NK-92 (cell line): ENCODE results near the gene SEMA3F.

Source experiments
- DNase-seq: peaks from one replicate; lab custom pipeline; 2025; ENCODE audit not compliant: unreplicated experiment; lab: John Stamatoyannopoulos, UW

SEMA3F gene

DNA sequence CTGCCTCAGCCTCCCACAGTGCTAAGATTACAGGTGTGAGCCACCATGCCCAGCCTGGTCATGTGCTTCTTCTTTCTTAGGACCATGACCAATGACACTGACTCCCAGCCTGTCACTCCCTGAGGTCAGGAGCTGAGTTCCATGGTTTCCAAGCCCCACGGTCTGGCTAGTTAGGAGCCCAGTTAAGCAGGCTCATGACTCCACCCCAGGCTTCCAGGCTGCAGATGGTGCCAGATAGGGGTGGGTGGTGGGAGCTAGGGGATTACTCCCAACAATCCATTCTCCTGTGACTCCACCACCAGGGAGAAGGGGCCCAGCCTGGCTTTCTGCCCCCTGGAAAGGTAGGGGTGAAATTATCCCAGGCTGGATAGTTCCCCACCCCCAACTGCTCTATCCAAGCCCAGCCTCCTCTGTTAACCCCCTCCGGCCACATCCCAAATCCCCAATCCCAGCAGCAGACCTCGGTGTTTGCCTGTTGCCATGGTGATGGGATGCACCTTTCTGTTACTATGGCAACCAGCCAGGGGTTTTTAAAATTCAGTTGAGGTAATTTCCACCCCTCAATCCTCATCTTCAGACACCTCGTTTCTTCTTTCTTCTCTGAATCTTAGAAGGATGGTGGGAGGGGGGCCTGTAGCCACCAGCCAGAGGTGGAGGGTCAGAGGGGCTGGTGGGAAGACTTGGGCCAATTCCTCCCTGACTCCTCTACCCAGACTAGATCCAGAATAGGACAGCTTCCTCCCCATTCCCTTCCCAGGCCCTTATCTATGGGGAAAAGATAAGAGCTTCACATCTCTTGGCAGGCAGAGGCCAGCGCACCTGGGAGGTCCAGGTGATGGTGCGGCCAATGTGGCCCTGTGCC, 22.5 kb upstream of the SEMA3F start:
- no peak for DNase-seq

- DNase-seq = no peak
Measured at GRCh38 chr3:50133283-50133615, 21.9 kb upstream of the SEMA3F start.

DNA sequence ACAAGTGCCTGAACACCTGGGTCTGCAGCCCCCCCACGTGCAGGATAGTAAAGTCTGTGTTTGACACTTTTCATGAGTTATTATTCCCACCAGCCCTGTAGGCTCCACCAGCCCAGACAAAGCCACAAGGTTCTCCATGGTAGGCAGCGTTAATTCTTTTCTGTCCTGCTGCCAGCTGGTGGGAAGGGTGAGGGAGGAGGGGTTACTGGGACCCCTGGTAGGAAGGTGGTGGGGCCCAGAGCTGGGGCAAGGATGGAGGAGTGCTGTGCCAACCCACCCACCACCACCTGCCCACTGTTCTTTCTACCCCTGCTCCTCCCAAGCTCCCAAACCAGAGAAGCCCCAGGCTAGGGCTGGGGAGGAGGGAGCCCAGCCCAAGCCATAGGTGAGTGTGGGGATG, 20.8 kb upstream of the SEMA3F start:
- no peak for DNase-seq

DNA sequence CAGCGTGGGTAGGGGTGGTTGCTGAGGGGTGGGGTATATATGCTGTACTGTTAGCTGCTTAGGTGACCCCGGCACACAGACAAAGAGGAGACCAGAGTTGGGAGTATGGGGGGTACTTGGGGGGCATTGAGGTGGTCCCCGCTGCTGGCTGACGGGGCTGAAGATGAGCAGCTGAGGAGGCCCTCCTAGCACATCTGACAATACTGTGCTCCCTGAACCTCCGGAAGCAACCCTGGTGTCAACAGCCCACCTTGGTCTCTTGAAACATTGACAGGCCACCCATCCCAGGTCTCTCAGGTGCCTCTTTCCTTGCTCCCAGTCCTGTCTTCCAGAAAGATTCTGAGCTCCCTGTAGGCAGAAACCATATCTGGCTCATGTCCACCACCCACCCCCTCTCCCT, 19.2 kb upstream of the SEMA3F start:
- no peak for DNase-seq

DNA sequence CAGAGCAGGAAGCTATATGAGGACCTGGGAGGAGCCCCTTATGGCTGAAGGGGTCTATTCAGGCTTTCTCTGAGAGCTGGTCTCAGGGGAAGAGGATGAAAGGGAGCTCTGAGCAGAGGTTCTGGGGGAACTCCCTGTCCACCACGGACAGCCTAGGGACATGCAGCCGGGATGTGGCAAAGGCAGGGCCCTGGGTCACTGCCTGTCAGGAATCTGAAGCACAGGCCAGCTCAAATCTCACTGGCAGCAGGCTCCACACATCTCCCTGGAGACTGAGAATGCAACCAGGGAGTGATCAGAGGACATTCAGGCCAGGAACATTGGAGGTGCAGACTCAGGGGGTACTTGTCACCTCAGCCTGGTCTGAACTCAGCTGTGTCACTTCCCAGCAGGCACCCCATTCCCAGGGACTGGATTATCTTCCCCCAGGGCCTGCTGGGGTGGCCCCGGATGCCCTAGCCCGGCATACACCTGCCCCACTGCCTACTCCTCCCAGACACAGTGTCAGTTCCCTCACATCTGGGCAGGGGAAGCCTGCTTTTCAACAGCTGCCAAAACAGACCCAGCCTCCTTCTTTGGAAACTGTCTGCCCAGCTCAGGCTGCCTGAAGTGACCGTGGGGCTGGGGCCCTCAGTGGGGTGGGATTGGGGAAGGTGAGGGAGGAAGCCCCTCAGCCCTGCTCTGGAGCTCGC, 18.3 kb upstream of the SEMA3F start:
- DNase-seq = no peak

- no peak for DNase-seq
Measured at GRCh38 chr3:50137531-50137930, 17.6 kb upstream of the SEMA3F start.

GRCh38 chr3:50138266-50139200, 16.6 kb upstream of the SEMA3F start:
- no peak for DNase-seq

GRCh38 chr3:50139308-50139707, 15.8 kb upstream of the SEMA3F start:
- DNase-seq = no peak

- DNase-seq = no peak
Measured at GRCh38 chr3:50139718-50140423, 15.3 kb upstream of the SEMA3F start.

GRCh38 chr3:50140990-50141389, 14.1 kb upstream of the SEMA3F start:
- no peak for DNase-seq

DNA sequence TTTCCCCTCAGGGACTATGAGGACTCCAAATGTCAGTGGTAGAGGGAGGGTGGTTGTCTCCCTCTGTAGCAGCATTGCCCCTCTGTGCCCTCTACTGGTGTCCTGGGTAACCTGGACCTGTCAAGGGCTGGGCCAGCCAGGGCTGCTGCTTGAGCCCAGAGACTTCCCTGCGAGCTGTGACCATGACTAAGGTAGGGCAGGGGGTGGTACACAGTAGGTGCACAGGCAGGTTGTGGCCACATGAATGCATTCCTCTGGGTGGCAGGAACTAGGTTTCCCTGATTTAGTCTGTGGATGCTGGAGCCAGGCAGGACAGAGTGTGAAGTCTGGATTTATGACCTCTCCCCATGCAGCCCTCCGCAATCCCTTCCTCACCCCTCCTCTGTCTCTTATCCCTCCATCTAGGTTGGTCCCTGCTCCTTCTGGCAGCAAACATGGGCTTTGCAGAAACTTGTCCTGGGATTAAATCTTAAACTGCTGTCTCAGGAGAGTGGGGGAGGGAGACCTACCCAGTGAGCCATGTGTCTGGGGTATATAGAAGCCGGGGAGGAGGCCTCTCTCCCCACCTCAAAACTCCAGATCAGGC, 8.7 kb upstream of the SEMA3F start:
- DNase-seq = no peak

- DNase-seq = no peak
Measured at GRCh38 chr3:50147016-50147415, 8.1 kb upstream of the SEMA3F start.

DNA sequence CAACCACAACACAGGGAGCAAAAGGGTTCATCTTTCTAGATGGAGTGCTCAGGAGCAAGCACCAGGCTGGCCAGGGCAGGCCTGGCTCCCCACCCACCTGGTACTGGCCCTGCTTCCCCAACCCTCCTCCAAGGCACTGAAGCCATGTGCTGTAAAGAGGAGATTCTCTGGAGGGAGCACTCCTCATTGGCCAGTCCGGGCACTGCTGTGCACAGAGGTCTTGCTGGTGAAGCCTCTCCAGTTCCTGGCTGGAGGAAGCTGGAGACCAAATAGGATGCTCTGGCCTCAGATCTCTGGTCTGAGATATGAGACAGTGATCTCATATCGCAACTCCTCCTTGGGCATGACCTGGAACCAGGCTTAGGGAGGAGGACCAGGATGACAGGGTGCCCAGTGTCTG, 7.7 kb upstream of the SEMA3F start:
- DNase-seq = no peak

DNA sequence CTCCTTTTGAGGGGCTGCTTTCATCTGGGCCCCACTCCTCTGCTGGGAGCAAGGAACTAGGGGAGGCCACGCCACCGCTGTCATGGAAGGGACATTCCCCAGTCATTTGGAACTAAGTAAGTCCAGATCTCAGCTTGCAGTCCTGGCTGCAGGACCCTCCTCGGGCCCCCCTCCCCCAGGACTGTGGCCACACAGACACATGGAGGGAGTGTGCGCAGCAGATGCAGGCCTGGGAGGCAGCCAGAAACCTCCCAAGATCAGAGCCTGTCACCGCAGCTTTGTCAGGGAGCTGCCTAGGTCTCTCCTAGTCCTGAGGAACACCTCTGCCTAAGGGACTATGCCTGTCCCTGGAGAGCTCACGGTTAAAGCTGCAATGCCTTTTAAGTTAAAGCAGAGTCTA, 7.3 kb upstream of the SEMA3F start:
- DNase-seq = no peak

GRCh38 chr3:50150404-50150750, 4.7 kb upstream of the SEMA3F start:
- DNase-seq = no peak

- no peak for DNase-seq
Measured at GRCh38 chr3:50150863-50151686, 4.0 kb upstream of the SEMA3F start.

DNA sequence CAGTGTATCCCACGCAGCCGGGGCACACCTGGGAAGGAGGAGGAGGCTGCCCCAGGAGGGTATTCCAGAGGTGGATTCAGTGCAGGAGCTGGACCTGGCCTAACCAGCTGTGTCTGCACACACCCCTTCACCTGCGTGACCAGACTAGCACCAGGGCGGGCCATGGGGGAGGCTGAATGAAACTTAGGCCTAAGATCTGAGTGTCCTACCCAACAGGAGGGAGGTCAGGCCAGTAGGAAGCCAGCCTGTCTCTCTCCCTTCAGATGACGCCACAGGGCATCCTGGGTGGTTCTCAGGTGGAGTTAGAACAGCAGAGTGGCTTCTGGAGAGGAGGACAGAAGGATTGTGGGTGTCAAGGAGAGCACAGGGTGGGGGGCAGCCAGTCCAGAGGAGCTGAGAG, 3.4 kb upstream of the SEMA3F start:
- no peak for DNase-seq

- DNase-seq = no peak
Measured at GRCh38 chr3:50153782-50154475, 1.2 kb upstream of the SEMA3F start.

DNA sequence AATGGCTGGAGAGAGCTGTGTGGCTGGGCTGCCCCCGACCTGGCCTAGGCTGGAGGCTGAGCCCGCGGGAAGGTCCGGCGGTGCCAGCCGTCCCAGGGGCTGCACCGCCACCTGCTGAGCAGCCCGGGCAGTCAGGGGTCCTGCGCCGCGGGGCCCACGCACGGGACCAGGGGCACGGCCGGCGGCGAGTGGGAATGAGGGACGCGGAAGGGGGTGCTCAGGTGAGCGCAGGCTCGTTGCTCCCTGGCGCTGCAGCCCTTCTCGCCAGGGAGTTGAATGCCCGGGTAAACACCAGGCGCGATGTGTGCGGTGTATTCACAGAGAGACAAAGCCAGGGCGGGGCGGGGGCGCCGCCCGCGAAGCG, 666 bp upstream of the SEMA3F start:
- no peak for DNase-seq
